GM19372 (cell line): ENCODE results near the gene GSDME.

Experiments used
- ATAC-seq: cut with Tn5 transposase; IDR thresholded peaks from one replicate; pipeline ENCODE4 v1.9.1; 2021; ENCODE audit warnings: mild to moderate bottlenecking, low read depth, moderate library complexity; ENCODE audit not compliant: unreplicated experiment

GSDME gene

GRCh38 chr7:24724451-24725190 lies 32.6 kb downstream of the GSDME start:
- no peak for ATAC-seq

GRCh38 chr7:24723178-24723530 lies 34.1 kb downstream of the GSDME start:
- ATAC-seq = no peak

- ATAC-seq = no peak
Measured at GRCh38 chr7:24722386-24723177, 34.7 kb downstream of the GSDME start.

GRCh38 chr7:24721481-24722001 lies 35.7 kb downstream of the GSDME start:
- ATAC-seq = no peak

GRCh38 chr7:24720283-24720682 lies 37.0 kb downstream of the GSDME start:
- ATAC-seq = no peak

GRCh38 chr7:24718977-24719491 lies 38.2 kb downstream of the GSDME start:
- ATAC-seq = peak; percentile 66

GRCh38 chr7:24718431-24718831 lies 38.8 kb downstream of the GSDME start:
- no peak for ATAC-seq

GRCh38 chr7:24717694-24718320 lies 39.5 kb downstream of the GSDME start:
- no peak for ATAC-seq

- no peak for ATAC-seq
Measured at GRCh38 chr7:24717247-24717622, 40.0 kb downstream of the GSDME start.

GRCh38 chr7:24716480-24717246 lies 40.6 kb downstream of the GSDME start:
- no peak for ATAC-seq

- peak; percentile 42 for ATAC-seq
Measured at GRCh38 chr7:24715661-24716479, 41.4 kb downstream of the GSDME start.

GRCh38 chr7:24715171-24715570 lies 42.1 kb downstream of the GSDME start:
- no peak for ATAC-seq

- no peak for ATAC-seq
Measured at GRCh38 chr7:24714676-24715010, 42.6 kb downstream of the GSDME start.

GRCh38 chr7:24713850-24714675 lies 43.2 kb downstream of the GSDME start:
- no peak for ATAC-seq

- ATAC-seq = no peak
Measured at GRCh38 chr7:24713039-24713793, 44.0 kb downstream of the GSDME start.

- no peak for ATAC-seq
Measured at GRCh38 chr7:24709585-24710360, 47.5 kb downstream of the GSDME start.

GRCh38 chr7:24709051-24709450 lies 48.2 kb downstream of the GSDME start:
- no peak for ATAC-seq
